ENCODE measurements around the gene KCNG2.
"Not testable (repeated sequence)": the region's sequence is repeated elsewhere in the genome, so short reads cannot be mapped to it uniquely, and the experiment has no call there.

The KCNG2 gene

DNA sequence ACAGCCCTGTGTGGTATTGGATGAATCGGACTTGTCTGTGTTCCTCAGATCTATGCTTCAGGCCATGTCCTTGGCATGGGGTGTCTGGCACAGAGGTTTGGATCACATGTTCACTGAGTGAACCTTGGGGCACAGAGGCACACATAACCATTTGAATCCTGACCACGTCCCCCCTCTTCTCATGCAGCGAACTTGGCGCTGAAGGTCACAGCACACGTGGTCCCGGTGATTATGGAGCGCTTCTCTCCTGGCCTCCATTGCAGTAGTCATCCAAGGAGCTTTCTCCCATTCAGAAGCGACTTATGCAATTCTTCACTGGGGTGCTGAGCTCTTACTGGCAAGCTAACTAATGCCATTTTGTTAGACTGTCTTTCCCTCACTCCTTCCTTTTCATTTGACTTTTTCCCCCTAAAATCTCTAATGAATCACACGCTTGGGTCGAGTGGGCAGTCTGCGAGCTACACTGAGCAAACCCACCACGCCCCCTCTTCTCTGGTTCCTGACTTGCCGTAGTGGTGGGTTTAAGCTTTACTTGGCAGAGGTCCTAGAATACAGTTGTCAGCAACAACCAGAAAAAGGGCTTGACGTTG is 59.4 kb downstream of the KCNG2 start:
- H3K9me3 ChIP-seq (ENCODE audit: control insufficient read depth, low read length), result no peaks in the 10 kb centered on the region
- H3K4me1 ChIP-seq (ENCODE audit: control insufficient read depth, insufficient read depth, low read length, poor library complexity, severe bottlenecking), result peaks cover 5% of the 10 kb centered on the region
- no peak overlapping the region for H3K4me3 ChIP-seq (ENCODE audit: extremely low read depth, insufficient read depth, low read length, poor library complexity, severe bottlenecking)
- no peaks in the 10 kb centered on the region for H3K36me3 ChIP-seq (ENCODE audit: control insufficient read depth, insufficient read depth, low read length)
- WGBS, 2 experiments (ENCODE audit: insufficient coverage in 2 of 2), result 45 to 48% methylated on average over 12 to 13 of the region's 14 CpGs
- H3K27ac ChIP-seq (ENCODE audit: low read depth, low read length, severe bottlenecking), result no peak overlapping the region

DNA sequence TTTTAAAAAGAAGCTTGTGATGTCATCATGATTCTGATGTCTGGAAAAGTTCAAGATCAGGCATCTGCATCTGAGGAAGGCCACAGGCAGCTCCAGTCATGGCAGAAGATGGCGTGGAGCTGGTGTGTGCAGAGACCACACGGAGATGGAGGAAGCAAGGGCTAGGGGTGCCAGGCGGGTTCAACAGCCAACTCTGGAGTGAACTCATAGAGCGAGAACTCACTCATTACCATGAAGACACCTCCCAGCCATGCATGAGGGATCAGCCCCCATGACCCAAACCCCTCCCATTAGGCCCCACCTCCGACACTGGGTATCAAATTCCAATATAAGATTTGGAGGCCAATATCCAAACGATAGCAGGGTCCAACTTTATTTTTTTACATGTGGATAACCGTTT is 61.6 kb downstream of the KCNG2 start:
- 82 to 92% methylated on average over 7 of the region's 7 CpGs for WGBS, 2 experiments (ENCODE audit: insufficient coverage in 2 of 2)
- H3K9me3 ChIP-seq (ENCODE audit: control insufficient read depth, low read length), result no peaks in the 10 kb centered on the region
- H3K4me1 ChIP-seq (ENCODE audit: control insufficient read depth, insufficient read depth, low read length, poor library complexity, severe bottlenecking), result no peaks in the 10 kb centered on the region
- no peak overlapping the region for H3K4me3 ChIP-seq (ENCODE audit: extremely low read depth, insufficient read depth, low read length, poor library complexity, severe bottlenecking)
- H3K36me3 ChIP-seq (ENCODE audit: control insufficient read depth, insufficient read depth, low read length), result no peaks in the 10 kb centered on the region
- no peak overlapping the region for H3K27ac ChIP-seq (ENCODE audit: low read depth, low read length, severe bottlenecking)

GRCh38 chr18:79861687-79862086 is 63.9 kb downstream of the KCNG2 start:
- Histone ChIP-seq H3K9me3 (ENCODE audit: control insufficient read depth, low read length) (no peaks in the 10 kb centered on the region), H3K4me3 (ENCODE audit: extremely low read depth, insufficient read depth, low read length, poor library complexity, severe bottlenecking) (no peak overlapping the region), H3K4me1 (ENCODE audit: control insufficient read depth, insufficient read depth, low read length, poor library complexity, severe bottlenecking) (no peaks in the 10 kb centered on the region), H3K36me3 (ENCODE audit: control insufficient read depth, insufficient read depth, low read length) (no peaks in the 10 kb centered on the region), H3K27ac (ENCODE audit: low read depth, low read length, severe bottlenecking) (no peak overlapping the region)
- WGBS, 2 experiments (ENCODE audit: insufficient coverage in 2 of 2), result 100% methylated on average over 1 of the region's 2 CpGs; no CpG with 5 or more reads in 1 of the 2 experiments

GRCh38 chr18:79862562-79862961 is 64.8 kb downstream of the KCNG2 start:
- no peaks in the 10 kb centered on the region for H3K9me3 ChIP-seq (ENCODE audit: control insufficient read depth, low read length)
- H3K36me3 ChIP-seq (ENCODE audit: control insufficient read depth, insufficient read depth, low read length), result no peaks in the 10 kb centered on the region
- H3K27ac ChIP-seq (ENCODE audit: low read depth, low read length, severe bottlenecking), result no peak overlapping the region
- WGBS, 2 experiments (ENCODE audit: insufficient coverage in 2 of 2), result 87 to 88% methylated on average over 14 to 15 of the region's 15 CpGs
- no peak overlapping the region for H3K4me3 ChIP-seq (ENCODE audit: extremely low read depth, insufficient read depth, low read length, poor library complexity, severe bottlenecking)
- H3K4me1 ChIP-seq (ENCODE audit: control insufficient read depth, insufficient read depth, low read length, poor library complexity, severe bottlenecking), result no peaks in the 10 kb centered on the region

- no peaks in the 10 kb centered on the region for H3K36me3 ChIP-seq (ENCODE audit: control insufficient read depth, insufficient read depth, low read length)
- no peaks in the 10 kb centered on the region for H3K9me3 ChIP-seq (ENCODE audit: control insufficient read depth, low read length)
- no peak overlapping the region for H3K4me3 ChIP-seq (ENCODE audit: extremely low read depth, insufficient read depth, low read length, poor library complexity, severe bottlenecking)
- H3K27ac ChIP-seq (ENCODE audit: low read depth, low read length, severe bottlenecking), result no peak overlapping the region
- no peaks in the 10 kb centered on the region for H3K4me1 ChIP-seq (ENCODE audit: control insufficient read depth, insufficient read depth, low read length, poor library complexity, severe bottlenecking)
- WGBS, 2 experiments (ENCODE audit: insufficient coverage in 2 of 2), result 95 to 96% methylated on average over 93 to 101 of the region's 102 CpGs
These were observed 65.6 kb downstream of the KCNG2 start for GRCh38 chr18:79863161-79864005.

DNA sequence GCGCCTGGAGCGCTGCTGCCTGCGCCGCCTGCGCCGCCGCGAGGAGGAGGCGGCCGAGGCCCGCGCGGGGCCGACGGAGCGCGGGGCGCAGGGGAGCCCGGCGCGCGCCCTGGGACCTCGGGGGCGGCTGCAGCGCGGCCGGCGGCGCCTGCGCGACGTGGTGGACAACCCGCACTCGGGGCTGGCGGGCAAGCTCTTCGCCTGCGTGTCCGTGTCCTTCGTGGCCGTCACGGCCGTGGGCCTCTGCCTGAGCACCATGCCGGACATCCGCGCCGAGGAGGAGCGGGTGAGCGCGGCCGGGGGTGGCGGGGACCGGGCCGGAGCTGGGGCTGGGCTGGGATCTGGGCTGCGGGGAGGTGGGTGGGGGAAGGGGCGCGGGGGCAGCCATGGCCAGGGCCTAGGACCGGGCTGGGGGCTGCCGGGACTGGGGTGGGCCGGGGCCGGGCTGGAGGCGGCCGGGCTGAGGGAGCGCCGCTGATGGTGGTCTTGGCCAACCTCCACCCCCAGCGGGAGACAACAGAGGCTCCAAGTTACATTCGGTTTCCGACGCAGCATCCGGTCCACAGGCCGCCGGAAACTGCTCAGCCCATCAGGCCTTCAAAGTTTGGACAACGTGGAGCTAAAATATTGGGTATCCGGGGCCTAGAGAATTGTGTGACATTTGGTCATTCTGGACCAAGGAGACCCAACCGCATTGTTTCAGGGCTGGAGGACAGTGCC is 66.4 kb downstream of the KCNG2 start:
- H3K9me3 ChIP-seq (ENCODE audit: control insufficient read depth, low read length), result no peaks in the 10 kb centered on the region
- WGBS, 2 experiments (ENCODE audit: insufficient coverage in 2 of 2), result 95 to 96% methylated on average over 48 to 70 of the region's 74 CpGs
- no peak overlapping the region for H3K27ac ChIP-seq (ENCODE audit: low read depth, low read length, severe bottlenecking)

GRCh38 chr18:79864955-79865354 is 67.2 kb downstream of the KCNG2 start:
- not testable (repeated sequence) for H3K27ac ChIP-seq (ENCODE audit: low read depth, low read length, severe bottlenecking); H3K9me3 ChIP-seq (ENCODE audit: control insufficient read depth, low read length); H3K4me3 ChIP-seq (ENCODE audit: extremely low read depth, insufficient read depth, low read length, poor library complexity, severe bottlenecking); H3K36me3 ChIP-seq (ENCODE audit: control insufficient read depth, insufficient read depth, low read length); H3K4me1 ChIP-seq (ENCODE audit: control insufficient read depth, insufficient read depth, low read length, poor library complexity, severe bottlenecking)
- 79 to 96% methylated on average over 3 to 4 of the region's 4 CpGs for WGBS, 2 experiments (ENCODE audit: insufficient coverage in 2 of 2)

More for the DNA sequence above, 66.4 kb downstream of the KCNG2 start:
- no peaks in the 10 kb centered on the region for H3K36me3 ChIP-seq (ENCODE audit: control insufficient read depth, insufficient read depth, low read length)
- no peaks in the 10 kb centered on the region for H3K4me1 ChIP-seq (ENCODE audit: control insufficient read depth, insufficient read depth, low read length, poor library complexity, severe bottlenecking)
- H3K4me3 ChIP-seq (ENCODE audit: extremely low read depth, insufficient read depth, low read length, poor library complexity, severe bottlenecking), result no peak overlapping the region

- not testable (repeated sequence) for H3K9me3 ChIP-seq (ENCODE audit: control insufficient read depth, low read length); H3K4me1 ChIP-seq (ENCODE audit: control insufficient read depth, insufficient read depth, low read length, poor library complexity, severe bottlenecking); H3K4me3 ChIP-seq (ENCODE audit: extremely low read depth, insufficient read depth, low read length, poor library complexity, severe bottlenecking); H3K27ac ChIP-seq (ENCODE audit: low read depth, low read length, severe bottlenecking); H3K36me3 ChIP-seq (ENCODE audit: control insufficient read depth, insufficient read depth, low read length)
- WGBS, 2 experiments (ENCODE audit: insufficient coverage in 2 of 2), result 76 to 93% methylated on average over 2 to 3 of the region's 3 CpGs
These were observed 68.2 kb downstream of the KCNG2 start for GRCh38 chr18:79865951-79866350.

- no peaks in the 10 kb centered on the region for H3K4me1 ChIP-seq (ENCODE audit: control insufficient read depth, insufficient read depth, low read length, poor library complexity, severe bottlenecking)
- 89 to 94% methylated on average over 7 to 19 of the region's 20 CpGs for WGBS, 2 experiments (ENCODE audit: insufficient coverage in 2 of 2)
- H3K27ac ChIP-seq (ENCODE audit: low read depth, low read length, severe bottlenecking), result no peak overlapping the region
- no peaks in the 10 kb centered on the region for H3K9me3 ChIP-seq (ENCODE audit: control insufficient read depth, low read length)
- H3K4me3 ChIP-seq (ENCODE audit: extremely low read depth, insufficient read depth, low read length, poor library complexity, severe bottlenecking), result no peak overlapping the region
- H3K36me3 ChIP-seq (ENCODE audit: control insufficient read depth, insufficient read depth, low read length), result no peaks in the 10 kb centered on the region
These were observed 69.3 kb downstream of the KCNG2 start for GRCh38 chr18:79866889-79867574.

- H3K36me3 ChIP-seq (ENCODE audit: control insufficient read depth, insufficient read depth, low read length), result no peaks in the 10 kb centered on the region
- H3K27ac ChIP-seq (ENCODE audit: low read depth, low read length, severe bottlenecking), result no peak overlapping the region
- H3K4me3 ChIP-seq (ENCODE audit: extremely low read depth, insufficient read depth, low read length, poor library complexity, severe bottlenecking), result no peak overlapping the region
- H3K9me3 ChIP-seq (ENCODE audit: control insufficient read depth, low read length), result no peaks in the 10 kb centered on the region
- no peaks in the 10 kb centered on the region for H3K4me1 ChIP-seq (ENCODE audit: control insufficient read depth, insufficient read depth, low read length, poor library complexity, severe bottlenecking)
- 87 to 88% methylated on average over 16 of the region's 16 CpGs for WGBS, 2 experiments (ENCODE audit: insufficient coverage in 2 of 2)
These were observed 69.9 kb downstream of the KCNG2 start for GRCh38 chr18:79867666-79868065.

All from mesodermal cell (in vitro differentiated cells).